ENCODE data around the gene NOP16. TPM values are rescaled to one million over a fixed set of nuclear protein-coding genes. Genes with fewer than 3 reads are reported as not detected.

Gene NOP16
- total and polyA plus RNA-seq, 2 of the 13 experiments (the other 11 are each of a cell fraction or from before 2014, with no cell fraction given): 43.3 to 48.4 TPM

DNA sequence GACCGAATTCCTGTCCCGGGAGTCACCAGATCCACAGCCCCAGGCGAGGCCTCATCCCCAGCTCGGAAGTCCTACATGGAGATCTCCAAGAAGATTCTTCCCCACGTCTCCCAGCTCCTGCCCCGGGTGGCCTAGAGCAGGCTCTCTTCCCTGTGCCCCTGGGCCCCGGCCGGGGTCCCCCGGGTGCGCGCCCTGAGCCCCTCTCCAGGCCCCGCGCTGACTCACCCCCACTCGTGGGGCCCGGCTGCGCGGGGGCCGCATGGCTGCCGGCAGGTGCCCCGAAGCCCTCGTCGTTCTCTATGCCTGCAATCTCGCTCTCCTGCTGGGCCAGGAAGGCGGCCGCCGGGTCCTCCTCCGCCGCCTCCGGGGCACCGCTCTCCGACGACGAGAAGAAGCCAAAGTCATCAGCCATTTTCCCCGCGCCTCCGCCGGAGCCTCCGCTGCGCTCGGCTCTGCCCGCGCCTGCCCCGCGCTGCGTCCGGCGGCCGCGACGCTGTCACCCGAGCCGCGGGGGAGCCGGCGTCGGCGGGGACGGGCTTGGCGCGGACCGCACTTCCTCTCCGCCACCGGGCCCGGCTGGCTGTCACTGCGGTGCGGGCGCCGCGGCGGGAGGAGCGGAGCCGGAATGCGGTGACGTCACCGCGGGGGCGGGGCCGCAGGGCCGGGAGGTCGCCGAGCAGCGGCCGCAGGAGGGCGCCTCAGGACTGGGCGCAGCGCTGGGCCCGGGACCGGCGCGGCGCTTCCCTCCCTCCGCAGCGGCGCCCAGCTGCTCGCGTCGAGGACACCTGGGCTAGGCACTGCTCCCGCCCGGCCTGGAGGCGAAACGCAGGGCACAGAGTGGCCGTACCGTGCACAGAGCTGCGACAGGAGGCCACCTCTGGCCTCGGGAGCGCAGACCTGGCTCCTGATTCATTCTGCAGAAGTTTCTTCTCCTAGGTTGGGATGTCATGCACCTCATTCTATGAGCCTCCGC lies 27.8 kb upstream of the NOP16 start, which contains the start of gene CLTB (continued):
- TF ChIP-seq CAMTA2 (CRISPR knock-in tag; IDR thresholded peaks at IDR 0.05; ENCODE audit: borderline replicate concordance): no peak
- no peak for TF ChIP-seq HNF1A (IDR thresholded peaks at IDR 0.05; ENCODE audit: low read depth)
- TF ChIP-seq HNF1A (CRISPR knock-in tag; IDR thresholded peaks at IDR 0.05; ENCODE audit: borderline replicate concordance): peak; percentile 29; the same call in 1 of the 2 replicates
- TF ChIP-seq MYNN (CRISPR knock-in tag; IDR thresholded peaks at IDR 0.05; ENCODE audit: low read depth): no peak
- no peak for TF ChIP-seq SETDB1 (CRISPR knock-in tag; IDR thresholded peaks at IDR 0.05; ENCODE audit: borderline replicate concordance)
- no peak for TF ChIP-seq KDM5A (IDR thresholded peaks at IDR 0.05; ENCODE audit: borderline replicate concordance, low read length)
- TF ChIP-seq MED13 (CRISPR knock-in tag; IDR thresholded peaks at IDR 0.05): no peak
- TF ChIP-seq ZNF225 (CRISPR knock-in tag; IDR thresholded peaks at IDR 0.05): no peak
- no peak for TF ChIP-seq GZF1 (CRISPR knock-in tag; IDR thresholded peaks at IDR 0.05)
- peak; percentile 74 for TF ChIP-seq ZFY (CRISPR knock-in tag; IDR thresholded peaks at IDR 0.05)
- peak; percentile 83; the same call in 1 of the 2 replicates for TF ChIP-seq ZBTB2 (CRISPR knock-in tag; IDR thresholded peaks at IDR 0.05; ENCODE audit: low read depth)
- no peak for TF ChIP-seq KAT2B (IDR thresholded peaks at IDR 0.05; ENCODE audit: borderline replicate concordance, low read depth, low read length)
- TF ChIP-seq ZNF546 (CRISPR knock-in tag; conservative IDR thresholded peaks at IDR 0.05): 0 out of 2 replicates have a peak, but pooled peaks have one; percentile 16
- TF ChIP-seq ZNF619 (CRISPR knock-in tag; IDR thresholded peaks at IDR 0.05): no peak
- no peak; the same call in 1 of the 2 replicates for TF ChIP-seq ZNF136 (CRISPR knock-in tag; IDR thresholded peaks at IDR 0.05; ENCODE audit: low read depth)
- TF ChIP-seq ZNF264 (CRISPR knock-in tag; IDR thresholded peaks at IDR 0.05): no peak
- TF ChIP-seq, protein P1, sequence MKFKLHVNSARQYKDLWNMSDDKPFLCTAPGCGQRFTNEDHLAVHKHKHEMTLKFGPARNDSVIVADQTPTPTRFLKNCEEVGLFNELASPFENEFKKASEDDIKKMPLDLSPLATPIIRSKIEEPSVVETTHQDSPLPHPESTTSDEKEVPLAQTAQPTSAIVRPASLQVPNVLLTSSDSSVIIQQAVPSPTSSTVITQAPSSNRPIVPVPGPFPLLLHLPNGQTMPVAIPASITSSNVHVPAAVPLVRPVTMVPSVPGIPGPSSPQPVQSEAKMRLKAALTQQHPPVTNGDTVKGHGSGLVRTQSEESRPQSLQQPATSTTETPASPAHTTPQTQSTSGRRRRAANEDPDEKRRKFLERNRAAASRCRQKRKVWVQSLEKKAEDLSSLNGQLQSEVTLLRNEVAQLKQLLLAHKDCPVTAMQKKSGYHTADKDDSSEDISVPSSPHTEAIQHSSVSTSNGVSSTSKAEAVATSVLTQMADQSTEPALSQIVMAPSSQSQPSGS (CRISPR knock-in tag; IDR thresholded peaks at IDR 0.05): peak; percentile 93
- peak; percentile 17 for TF ChIP-seq HNRNPK (IDR thresholded peaks at IDR 0.05; ENCODE audit: low read depth, low read length, poor library complexity, severe bottlenecking)
- no peak for TF ChIP-seq HOXA7 (CRISPR knock-in tag; IDR thresholded peaks at IDR 0.05)
- no peak for TF ChIP-seq NFYB (CRISPR knock-in tag; IDR thresholded peaks at IDR 0.05)
